K562 (cell line): Measurements from ENCODE around the gene WDR91.

ENCODE experiments used
- EGR1 ChIP-seq: fragments of 450-650 bp; conservative IDR thresholded peaks from 2 replicates; pipeline ENCODE4 v1.6.1; 2017; ENCODE audit warnings: mild to moderate bottlenecking
- KAT7 ChIP-seq: sonication (generic); formaldehyde crosslinking; IDR thresholded peaks from 2 replicates; pipeline ENCODE4 v1.8.0; 2022; ENCODE audit warnings: missing genetic modification reagents, mild to moderate bottlenecking, borderline replicate concordance
- POLR2AphosphoS5 ChIP-seq: IDR thresholded peaks from 2 replicates; pipeline ENCODE4 v1.6.1; 2011; ENCODE audit warnings: mild to moderate bottlenecking, low read depth, low read length, moderate library complexity; ENCODE audit not compliant: control insufficient read depth, insufficient read depth
- TEAD2 ChIP-seq: fragments of 450-650 bp; IDR thresholded peaks from 2 replicates; pipeline ENCODE4 v1.6.1; 2016; ENCODE audit warnings: missing genetic modification characterization, control low read depth, missing compliant biosample characterization
- YY1 ChIP-seq, 3 experiments: IDR thresholded peaks; 2 replicates each; pipeline ENCODE4 v1.6.1; 2011; ENCODE audit warnings: low read length in 2 of 3, mild to moderate bottlenecking in 2 of 3, moderate library complexity in 2 of 3, borderline replicate concordance in 1 of 3, control low read depth in 1 of 3, low read depth in 1 of 3; ENCODE audit not compliant: insufficient read depth in 3 of 3, insufficient replicate concordance in 2 of 3, control insufficient read depth in 1 of 3, insufficient read length in 1 of 3; ENCODE audit errors: extremely low read depth in 1 of 3
- ZNF146 ChIP-seq: IDR thresholded peaks from one replicate; pipeline ENCODE4 v1.6.1; 2018; ENCODE audit warnings: missing compliant biosample characterization; ENCODE audit not compliant: unreplicated experiment
- TF ChIP-seq, protein P1 (sequence below): sonication (generic); formaldehyde crosslinking; IDR thresholded peaks from 2 replicates; pipeline ENCODE4 v1.8.1; 2023; ENCODE audit warnings: mild to moderate bottlenecking, missing genetic modification reagents
- TF ChIP-seq, protein P2 (sequence below): fragments of 200-400 bp; formaldehyde crosslinking; IDR thresholded peaks from 2 replicates; pipeline ENCODE4 v1.6.1; 2017; ENCODE audit warnings: mild to moderate bottlenecking, low read depth, low read length, moderate library complexity
- TF ChIP-seq, protein P3 (sequence below), 3 experiments: IDR thresholded peaks in 2 of 3; conservative IDR thresholded peaks in 1 of 3; 2 replicates each; pipeline ENCODE4 v1.5.1; 2011 to 2012; ENCODE audit warnings: low read length in 3 of 3, mild to moderate bottlenecking in 3 of 3, control low read depth in 2 of 3, improper control_type of control experiment in 1 of 3, inconsistent platforms in 1 of 3, low read depth in 1 of 3, mixed read lengths in 1 of 3, moderate library complexity in 1 of 3; ENCODE audit not compliant: insufficient read depth in 2 of 3

DNA sequence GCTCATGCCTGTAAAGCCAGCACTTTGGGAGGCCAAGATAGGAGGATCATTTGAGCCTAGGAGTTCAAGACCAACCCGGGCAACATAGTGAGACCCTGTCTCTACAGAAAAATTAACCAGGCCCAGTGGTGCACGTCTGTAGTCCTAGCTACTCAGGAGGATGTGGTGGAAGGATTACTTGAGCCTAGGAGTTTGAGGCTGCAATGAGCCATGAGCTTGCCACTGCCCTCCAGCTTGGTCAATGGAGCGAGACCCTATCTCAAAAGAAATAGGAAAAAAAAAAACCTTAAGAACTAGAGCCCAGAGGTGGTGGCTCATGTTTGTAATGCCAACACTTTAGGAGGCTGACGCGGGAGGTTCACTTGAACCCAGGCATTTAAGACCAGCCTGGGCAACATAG is 24.5 kb upstream of the WDR91 start:
- TF ChIP-seq TEAD2 (no peak), YY1 (IDR thresholded peaks at IDR 0.05; ENCODE audit: borderline replicate concordance in 1 of 3, control insufficient read depth in 1 of 3, extremely low read depth in 1 of 3, insufficient read depth in 3 of 3, insufficient read length in 1 of 3, insufficient replicate concordance in 2 of 3, low read depth in 1 of 3, low read length in 2 of 3) (no peak), EGR1 (no peak), ZNF146 (CRISPR knock-in tag) (no peak), KAT7 (CRISPR knock-in tag) (no peak), POLR2AphosphoS5 (no peak)
- TF ChIP-seq, protein P1, sequence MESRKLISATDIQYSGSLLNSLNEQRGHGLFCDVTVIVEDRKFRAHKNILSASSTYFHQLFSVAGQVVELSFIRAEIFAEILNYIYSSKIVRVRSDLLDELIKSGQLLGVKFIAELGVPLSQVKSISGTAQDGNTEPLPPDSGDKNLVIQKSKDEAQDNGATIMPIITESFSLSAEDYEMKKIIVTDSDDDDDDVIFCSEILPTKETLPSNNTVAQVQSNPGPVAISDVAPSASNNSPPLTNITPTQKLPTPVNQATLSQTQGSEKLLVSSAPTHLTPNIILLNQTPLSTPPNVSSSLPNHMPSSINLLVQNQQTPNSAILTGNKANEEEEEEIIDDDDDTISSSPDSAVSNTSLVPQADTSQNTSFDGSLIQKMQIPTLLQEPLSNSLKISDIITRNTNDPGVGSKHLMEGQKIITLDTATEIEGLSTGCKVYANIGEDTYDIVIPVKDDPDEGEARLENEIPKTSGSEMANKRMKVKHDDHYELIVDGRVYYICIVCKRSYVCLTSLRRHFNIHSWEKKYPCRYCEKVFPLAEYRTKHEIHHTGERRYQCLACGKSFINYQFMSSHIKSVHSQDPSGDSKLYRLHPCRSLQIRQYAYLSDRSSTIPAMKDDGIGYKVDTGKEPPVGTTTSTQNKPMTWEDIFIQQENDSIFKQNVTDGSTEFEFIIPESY (CRISPR knock-in tag): no peak
- TF ChIP-seq, protein P2, sequence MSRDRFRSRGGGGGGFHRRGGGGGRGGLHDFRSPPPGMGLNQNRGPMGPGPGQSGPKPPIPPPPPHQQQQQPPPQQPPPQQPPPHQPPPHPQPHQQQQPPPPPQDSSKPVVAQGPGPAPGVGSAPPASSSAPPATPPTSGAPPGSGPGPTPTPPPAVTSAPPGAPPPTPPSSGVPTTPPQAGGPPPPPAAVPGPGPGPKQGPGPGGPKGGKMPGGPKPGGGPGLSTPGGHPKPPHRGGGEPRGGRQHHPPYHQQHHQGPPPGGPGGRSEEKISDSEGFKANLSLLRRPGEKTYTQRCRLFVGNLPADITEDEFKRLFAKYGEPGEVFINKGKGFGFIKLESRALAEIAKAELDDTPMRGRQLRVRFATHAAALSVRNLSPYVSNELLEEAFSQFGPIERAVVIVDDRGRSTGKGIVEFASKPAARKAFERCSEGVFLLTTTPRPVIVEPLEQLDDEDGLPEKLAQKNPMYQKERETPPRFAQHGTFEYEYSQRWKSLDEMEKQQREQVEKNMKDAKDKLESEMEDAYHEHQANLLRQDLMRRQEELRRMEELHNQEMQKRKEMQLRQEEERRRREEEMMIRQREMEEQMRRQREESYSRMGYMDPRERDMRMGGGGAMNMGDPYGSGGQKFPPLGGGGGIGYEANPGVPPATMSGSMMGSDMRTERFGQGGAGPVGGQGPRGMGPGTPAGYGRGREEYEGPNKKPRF: no peak
- TF ChIP-seq, protein P3, sequence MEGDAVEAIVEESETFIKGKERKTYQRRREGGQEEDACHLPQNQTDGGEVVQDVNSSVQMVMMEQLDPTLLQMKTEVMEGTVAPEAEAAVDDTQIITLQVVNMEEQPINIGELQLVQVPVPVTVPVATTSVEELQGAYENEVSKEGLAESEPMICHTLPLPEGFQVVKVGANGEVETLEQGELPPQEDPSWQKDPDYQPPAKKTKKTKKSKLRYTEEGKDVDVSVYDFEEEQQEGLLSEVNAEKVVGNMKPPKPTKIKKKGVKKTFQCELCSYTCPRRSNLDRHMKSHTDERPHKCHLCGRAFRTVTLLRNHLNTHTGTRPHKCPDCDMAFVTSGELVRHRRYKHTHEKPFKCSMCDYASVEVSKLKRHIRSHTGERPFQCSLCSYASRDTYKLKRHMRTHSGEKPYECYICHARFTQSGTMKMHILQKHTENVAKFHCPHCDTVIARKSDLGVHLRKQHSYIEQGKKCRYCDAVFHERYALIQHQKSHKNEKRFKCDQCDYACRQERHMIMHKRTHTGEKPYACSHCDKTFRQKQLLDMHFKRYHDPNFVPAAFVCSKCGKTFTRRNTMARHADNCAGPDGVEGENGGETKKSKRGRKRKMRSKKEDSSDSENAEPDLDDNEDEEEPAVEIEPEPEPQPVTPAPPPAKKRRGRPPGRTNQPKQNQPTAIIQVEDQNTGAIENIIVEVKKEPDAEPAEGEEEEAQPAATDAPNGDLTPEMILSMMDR (IDR thresholded peaks at IDR 0.05 in 2 of 3, conservative IDR thresholded peaks at IDR 0.05 in 1 of 3; ENCODE audit: insufficient read depth in 2 of 3, low read depth in 1 of 3, low read length in 3 of 3): no peak
